ENCODE measurements around the gene DDX51.

- TF ChIP-seq CTCF (conservative IDR thresholded peaks at IDR 0.05) = no peak
- TF ChIP-seq ZFX (IDR thresholded peaks at IDR 0.05) = no peak
Measured at GRCh38 chr12:132160016-132160415, 15.9 kb upstream of the DDX51 start.
